Mucosa of gallbladder (tissue), 1 donor: ENCODE results near the gene GSTA2. TPM values are rescaled to one million over a fixed set of nuclear protein-coding genes. Genes with fewer than 3 reads are reported as not detected.
"Not testable (repeated sequence)": the region's sequence is repeated elsewhere in the genome, so short reads cannot be mapped to it uniquely, and the experiment has no call there.

ENCODE experiments used
- DNase-seq: peaks from one replicate; pipeline ENCODE4 v3.0.0-alpha.2; 2020; ENCODE audit warnings: low spot score
- total RNA-seq: library from RNA; stranded (reverse); gene quantifications from one replicate; pipeline ENCODE4 v1.2.1, GENCODE V29; 2021
- donor health status: DM: no; HTN: no; CAD: no.

GSTA2 gene
- total RNA-seq, 1 donor from 2014 or later, result 113 TPM

DNA sequence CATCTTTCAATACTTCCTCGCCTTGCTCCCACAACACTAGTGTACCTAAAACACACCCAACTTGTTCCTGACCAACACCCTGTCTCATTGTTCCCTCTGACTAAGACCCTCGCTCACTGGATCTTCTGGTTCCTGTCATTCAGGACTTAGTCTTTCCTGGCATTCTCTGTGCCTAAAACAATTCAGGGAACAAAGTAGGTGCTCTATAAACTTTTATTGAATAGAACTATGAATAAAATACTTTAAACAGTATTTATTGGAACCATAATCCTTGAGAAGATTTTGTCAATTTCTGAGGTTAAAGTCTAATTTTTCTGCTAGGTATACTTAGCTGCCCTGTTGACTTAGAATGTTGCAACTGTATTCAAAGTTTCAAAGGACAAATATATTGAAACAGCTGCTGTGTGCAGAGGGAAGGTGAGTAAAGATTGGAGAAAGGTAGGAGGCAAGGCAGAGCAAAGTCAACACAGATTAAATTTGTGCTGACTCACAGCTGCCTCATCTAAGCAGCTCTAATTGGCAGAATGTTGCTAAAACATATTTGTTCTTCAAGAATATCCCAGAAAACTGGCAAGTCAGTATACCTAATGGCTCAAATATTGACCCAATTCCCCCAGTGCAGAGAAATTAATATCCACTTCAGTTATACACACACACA, 37.6 kb downstream of the GSTA2 start:
- peak; percentile 61 for DNase-seq

DNA sequence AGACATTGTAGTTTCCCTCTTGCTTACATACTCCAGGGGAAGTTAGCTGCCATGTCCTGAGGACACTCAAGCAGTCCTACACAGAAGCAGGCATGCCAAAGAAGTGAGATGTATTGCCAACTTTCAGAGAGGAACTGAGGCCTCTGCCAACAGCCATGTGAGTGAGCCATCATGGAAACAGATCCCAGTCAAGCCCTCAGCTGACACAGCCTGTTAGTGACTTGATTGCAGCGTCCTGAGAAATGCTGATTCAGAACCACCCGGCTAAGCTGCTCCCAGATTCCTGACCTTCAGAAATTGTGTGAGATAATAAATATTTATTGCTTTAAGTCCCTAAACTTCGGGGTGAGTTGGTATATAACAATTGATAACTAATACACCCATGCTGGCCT, 38.1 kb downstream of the GSTA2 start:
- peak; percentile 37 for DNase-seq

DNA sequence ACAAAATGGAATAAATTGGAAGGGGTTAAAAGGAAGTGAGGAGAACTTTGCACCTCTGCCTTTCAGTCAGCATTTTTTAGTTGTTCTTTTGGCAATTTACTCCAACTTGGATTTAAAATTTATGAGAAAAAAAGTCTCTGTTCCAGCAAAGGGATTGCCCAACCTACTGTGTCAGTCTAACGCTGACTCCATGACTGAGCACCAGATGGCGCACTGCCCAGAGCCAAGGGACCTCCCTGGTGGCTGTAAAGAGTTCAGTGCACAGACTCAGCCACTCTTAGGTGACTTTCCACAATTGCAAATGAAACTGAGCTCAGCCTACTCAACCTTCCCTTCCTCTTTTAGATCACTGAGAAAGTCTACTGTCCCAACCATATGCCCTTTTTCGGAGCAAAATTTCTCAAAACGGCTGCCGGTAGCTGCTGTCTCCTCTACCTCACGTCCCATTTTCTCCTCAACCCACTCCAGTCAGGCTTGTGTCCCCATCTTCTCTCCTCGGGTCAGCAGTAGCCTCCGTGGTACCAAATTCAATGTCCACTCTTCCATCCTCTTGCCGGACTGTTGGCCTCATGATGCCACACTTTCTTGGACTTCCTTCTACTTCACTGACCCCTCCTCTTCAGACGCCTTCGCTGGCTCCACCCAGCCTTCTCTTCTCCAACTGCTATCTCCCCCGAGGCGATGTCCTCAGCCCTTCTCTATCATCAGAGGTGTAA, 38.7 kb downstream of the GSTA2 start:
- peak; percentile 75 for DNase-seq

DNA sequence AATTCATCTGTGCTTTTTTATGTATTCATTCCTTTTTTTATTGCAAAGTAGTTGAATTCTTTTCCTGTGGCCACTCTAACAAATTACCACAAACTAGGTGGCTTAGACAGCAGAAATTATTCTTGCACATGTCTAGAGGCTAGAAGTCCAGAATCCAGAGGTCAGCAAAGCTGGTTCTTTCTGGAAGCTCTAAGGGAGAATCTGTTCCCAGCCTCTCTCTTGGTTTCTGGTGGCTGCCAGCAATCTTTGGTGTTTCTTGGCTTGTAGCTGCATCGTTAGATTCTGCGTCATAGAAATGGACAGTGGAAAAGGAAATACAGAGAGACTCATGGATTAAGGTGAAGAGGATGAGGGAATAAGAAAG, 39.3 kb downstream of the GSTA2 start:
- DNase-seq, result peak; percentile 25

DNA sequence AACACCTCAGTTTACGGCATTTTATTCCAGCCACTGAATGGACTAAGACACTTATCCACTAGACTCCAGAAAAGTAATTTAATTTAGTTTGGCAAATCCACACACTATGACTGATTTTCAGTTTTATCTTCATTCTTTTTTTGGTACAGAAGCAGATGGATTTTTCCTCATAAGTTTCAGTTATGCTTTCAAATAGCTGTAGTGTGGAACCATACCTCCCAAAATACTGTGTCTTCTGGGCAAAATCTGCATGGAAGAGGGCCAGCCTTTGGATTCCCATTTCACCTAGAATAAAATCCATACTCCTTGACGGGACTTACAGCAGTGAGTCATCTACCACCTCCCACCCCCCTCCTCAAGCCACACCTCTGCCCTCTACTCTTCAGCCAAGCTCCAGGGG, 43.0 kb downstream of the GSTA2 start:
- no peak for DNase-seq

DNA sequence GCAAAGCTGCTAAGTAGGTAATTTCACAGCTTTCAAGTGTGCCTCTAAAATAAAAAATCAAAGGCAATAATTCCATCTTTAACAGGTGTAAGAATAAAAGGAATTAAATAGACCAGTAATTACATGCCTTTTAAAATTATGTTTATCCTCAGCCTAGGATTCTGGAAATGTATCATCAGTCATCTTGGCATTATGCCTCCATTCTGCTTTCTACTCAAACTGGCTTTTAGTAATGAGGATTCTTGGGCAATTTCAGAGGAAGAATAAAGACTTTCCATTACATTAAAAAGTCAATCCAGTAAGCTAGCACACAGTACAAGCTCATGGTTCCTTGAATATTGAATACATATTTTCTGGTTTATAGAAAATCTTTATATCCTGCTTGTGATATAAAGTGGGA, 44.7 kb downstream of the GSTA2 start:
- DNase-seq, result no peak

DNA sequence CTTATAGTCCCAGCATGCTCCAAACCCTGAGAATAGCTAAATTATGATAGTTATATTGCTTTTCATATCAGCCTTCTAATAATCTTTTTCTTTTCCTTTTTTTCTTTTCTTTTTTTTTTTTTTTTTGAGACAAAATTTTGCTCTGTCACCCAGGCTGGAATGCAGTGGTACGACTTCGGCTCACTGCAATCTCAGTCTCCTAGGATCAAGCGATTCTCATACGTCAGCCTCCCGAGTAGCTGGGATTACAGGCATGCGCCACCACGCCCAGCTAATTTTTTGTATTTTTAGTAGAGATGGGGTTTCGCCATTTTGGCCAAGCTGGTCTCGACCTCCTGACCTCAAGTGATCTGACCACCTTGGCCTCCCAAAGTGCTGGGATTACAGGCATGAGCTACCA, 48.5 kb downstream of the GSTA2 start:
- DNase-seq, result not testable (repeated sequence)

DNA sequence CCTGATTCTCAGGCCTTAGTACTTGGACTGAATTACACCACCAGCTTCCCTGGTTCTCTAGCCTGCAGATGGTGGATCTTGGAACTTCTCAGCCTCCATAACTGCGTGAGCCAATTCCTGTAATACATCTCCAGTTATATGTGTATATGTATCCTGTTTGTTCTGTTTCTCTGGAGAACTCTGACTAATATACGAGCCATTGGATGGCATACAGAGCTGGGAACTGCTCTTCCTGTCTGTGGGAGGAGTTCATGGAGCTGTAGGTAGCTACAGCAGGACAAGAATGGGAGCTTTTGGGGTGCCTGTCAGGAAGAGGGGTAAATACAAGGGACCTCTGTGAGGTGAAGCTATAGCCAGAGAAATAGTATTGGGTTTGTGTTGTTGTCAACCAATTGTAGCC, 51.1 kb downstream of the GSTA2 start:
- no peak for DNase-seq

DNA sequence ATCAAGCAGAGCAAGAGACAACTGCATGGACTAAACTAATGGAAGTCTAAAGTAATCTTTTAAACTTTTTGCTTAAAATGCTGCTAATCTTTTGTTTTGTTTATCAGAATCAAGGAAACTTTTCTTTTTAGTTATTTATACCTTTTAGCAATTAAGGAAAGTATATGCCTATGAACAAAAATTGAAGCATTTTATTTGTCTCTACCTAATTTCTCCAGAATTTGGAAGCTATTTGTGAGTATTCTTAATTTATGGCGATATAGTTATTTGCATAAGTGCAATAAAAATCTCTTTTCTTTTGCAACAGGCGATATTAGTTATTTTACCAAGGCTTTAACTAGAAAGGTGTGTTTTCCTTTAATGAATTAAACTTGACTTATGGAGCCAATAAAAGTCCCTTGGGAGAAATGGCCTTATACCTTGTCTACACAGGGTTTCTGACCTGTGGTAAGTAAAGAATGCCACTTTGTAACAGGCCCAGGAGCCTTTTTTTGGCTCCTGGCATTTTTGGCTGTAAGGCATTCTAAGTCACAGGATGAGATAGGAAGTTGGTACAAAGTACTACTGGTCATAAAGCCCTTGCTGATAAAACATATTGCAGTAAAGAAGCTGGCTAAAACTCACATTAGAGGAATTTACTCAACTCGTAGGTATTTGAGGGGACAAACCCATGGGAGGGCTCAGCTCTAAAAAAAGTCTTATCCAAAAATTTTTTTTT, 55.2 kb downstream of the GSTA2 start:
- no peak for DNase-seq

DNA sequence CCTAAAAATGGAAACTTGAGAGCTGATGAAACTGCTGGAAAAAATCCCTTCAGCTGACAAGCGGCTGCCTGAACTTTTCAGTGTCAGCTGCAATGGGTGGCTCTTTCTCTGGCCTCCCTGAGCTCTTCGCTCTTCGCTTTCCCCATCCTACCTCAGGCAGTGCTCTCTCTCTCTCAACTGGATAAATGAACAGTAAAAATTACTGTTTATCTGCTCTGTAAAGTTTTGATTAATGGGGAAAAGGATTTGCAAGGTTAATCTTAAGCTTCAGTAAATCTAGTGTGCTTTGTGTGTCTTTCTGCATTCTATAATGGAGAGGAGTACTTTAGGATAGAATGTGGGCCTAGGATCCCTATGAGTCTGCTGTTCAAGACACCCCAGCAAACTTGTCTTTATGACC, 57.3 kb downstream of the GSTA2 start:
- no peak for DNase-seq

DNA sequence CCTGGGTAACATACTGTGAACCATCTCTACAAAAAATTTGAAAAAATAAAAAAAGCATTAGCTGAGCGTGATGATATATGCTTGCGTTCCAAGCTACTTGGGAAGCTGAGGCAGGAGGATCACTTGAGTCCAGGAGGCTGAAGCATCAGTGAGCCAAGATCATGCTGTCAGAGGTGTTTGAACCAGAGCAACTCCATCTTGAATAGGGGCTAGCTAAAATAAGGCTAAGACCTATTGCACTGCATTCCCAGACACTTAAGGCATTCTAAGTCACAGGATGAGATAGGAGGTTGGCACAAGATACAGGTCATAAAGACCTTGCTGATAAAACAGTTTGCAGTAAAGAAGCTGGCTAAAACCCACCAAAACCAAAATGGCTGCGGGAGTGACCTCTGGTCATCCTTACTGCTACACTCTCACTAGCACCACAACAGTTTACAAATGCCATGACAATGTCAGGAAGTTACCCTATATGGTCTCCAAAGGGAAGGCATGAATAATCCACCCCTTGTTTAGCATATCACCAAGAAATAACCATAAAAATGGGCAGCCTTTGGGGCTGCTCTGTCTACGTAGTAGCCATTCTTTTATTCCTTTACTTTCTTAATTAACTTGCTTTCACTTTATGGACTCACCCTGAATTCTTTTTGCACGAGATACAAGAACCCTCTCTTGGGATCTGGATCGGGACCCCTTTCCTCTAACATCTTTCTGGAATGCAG, 58.3 kb downstream of the GSTA2 start:
- DNase-seq, result not testable (repeated sequence)

DNA sequence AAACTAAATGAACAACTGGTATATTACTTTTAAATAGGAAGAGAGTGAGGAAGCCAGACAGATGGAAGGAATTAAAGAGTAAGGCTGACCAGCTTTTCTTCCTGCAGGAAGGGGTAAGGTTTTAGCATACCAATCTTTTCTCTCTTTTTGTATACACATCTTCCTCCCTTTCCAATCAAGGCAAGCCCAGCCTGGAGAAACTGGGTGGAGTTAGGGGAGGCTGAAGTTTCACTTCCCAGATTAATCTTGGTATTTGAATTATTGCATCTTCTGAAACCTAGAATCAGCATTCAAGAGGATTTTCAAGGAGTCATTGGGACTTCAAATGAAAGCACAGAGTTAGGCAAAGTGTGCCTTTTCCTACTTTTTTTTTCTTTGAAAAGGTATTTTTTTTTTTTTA, 59.2 kb downstream of the GSTA2 start:
- no peak for DNase-seq

Other genes with a start within 250 kb of the GSTA2 start
- gene TRAM2, start 186.4 kb downstream of the GSTA2 start, total RNA-seq, result 16.0 TPM
- 35.2 TPM for gene TMEM14A, start 92.4 kb downstream of the GSTA2 start, total RNA-seq
- 382 TPM for gene GSTA1, start 40.3 kb upstream of the GSTA2 start, total RNA-seq
- gene GSTA5, start 77.3 kb upstream of the GSTA2 start, total RNA-seq, result not detected
- not detected for gene GSTA3, start 146.2 kb upstream of the GSTA2 start, total RNA-seq
- gene GSTA4, start 231.8 kb upstream of the GSTA2 start, total RNA-seq, result 19.9 TPM